NB4 (cell line): ENCODE results near the gene CNTN4.

Source experiments
- CTCF ChIP-seq: IDR thresholded peaks from one replicate; pipeline ENCODE4 v1.5.1; 2012; ENCODE audit warnings: low read depth, low read length
- MYC ChIP-seq: IDR thresholded peaks from 2 replicates; pipeline ENCODE4 v1.6.1; 2011; ENCODE audit warnings: low read depth, low read length
- POLR2A ChIP-seq: IDR thresholded peaks from 2 replicates; pipeline ENCODE4 v1.6.1; 2011; ENCODE audit warnings: mild to moderate bottlenecking; ENCODE audit not compliant: insufficient read length; ENCODE audit errors: extremely low read depth
- TF ChIP-seq, protein P1 (sequence below): IDR thresholded peaks from 2 replicates; pipeline ENCODE4 v1.6.1; 2011; ENCODE audit warnings: low read depth, low read length

GRCh38 chr3:2908693-2909351 is 810.2 kb downstream of the CNTN4 start:
- TF ChIP-seq CTCF (no peak), POLR2A (no peak), MYC (no peak)
- TF ChIP-seq, protein P1, sequence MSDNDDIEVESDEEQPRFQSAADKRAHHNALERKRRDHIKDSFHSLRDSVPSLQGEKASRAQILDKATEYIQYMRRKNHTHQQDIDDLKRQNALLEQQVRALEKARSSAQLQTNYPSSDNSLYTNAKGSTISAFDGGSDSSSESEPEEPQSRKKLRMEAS, result no peak
